ENCODE data around the gene SEMA6D. TPM values are rescaled to one million over a fixed set of nuclear protein-coding genes. Genes with fewer than 3 reads are reported as not detected.

SEMA6D gene
- total RNA-seq, 1 experiment from 2014 or later: 15.8 TPM

- no peak overlapping the region for H2AFZ ChIP-seq (ENCODE audit: low read length)
- no peak overlapping the region for H3K4me2 ChIP-seq (ENCODE audit: insufficient read depth, insufficient read length, low read length)
- H3K36me3 Mint-ChIP-seq (ENCODE audit: insufficient read depth in 1 of 3, low read depth in 3 of 3): no peaks in the 10 kb centered on the region
- no peak overlapping the region for H3T11ph ChIP-seq (ENCODE audit: low read length)
- H3K27ac ChIP-seq (ENCODE audit: insufficient read length, low read depth, low read length): no peak overlapping the region
- no CpG with 5 or more reads among the region's 3 CpGs for WGBS (ENCODE audit: extremely low coverage, insufficient read length, low lambda C conversion rate)
- TF ChIP-seq CTCF (conservative IDR thresholded peaks at IDR 0.05): no peak
- H4K5ac ChIP-seq (ENCODE audit: insufficient read length, low read depth, low read length): no peak overlapping the region
- H3K79me2 ChIP-seq (ENCODE audit: insufficient read depth, low read length): no peaks in the 10 kb centered on the region; the same call in 1 of the 2 replicates
- no peak overlapping the region for H3K4ac ChIP-seq (ENCODE audit: low read depth, low read length)
- no peak overlapping the region for H3K56ac ChIP-seq (ENCODE audit: insufficient read length, low read depth, low read length)
- no peaks in the 10 kb centered on the region for H3K9me3 Mint-ChIP-seq
- no peaks in the 10 kb centered on the region for H3K27me3 ChIP-seq (ENCODE audit: insufficient read depth, low read length)
- H3K27ac Mint-ChIP-seq: no peak overlapping the region
- no peaks in the 10 kb centered on the region for H3K79me1 ChIP-seq (ENCODE audit: insufficient read depth, low read depth, low read length, poor library complexity, severe bottlenecking)
- no peaks in the 10 kb centered on the region for H3K4me1 ChIP-seq (ENCODE audit: insufficient read depth, low read length)
- no peak overlapping the region for H3K4me3 Mint-ChIP-seq
- peaks cover 18 to 28% of the 10 kb centered on the region in 2 experiments for H3K4me1 Mint-ChIP-seq
- H2BK20ac ChIP-seq (ENCODE audit: low read depth, low read length, poor library complexity, severe bottlenecking): no peak overlapping the region
- no peaks in the 10 kb centered on the region for H3K9me3 ChIP-seq (ENCODE audit: control insufficient read depth, low read depth, low read length)
- no peaks in the 10 kb centered on the region for H4K20me1 ChIP-seq (ENCODE audit: control insufficient read depth, insufficient read depth, insufficient read length)
- no peak overlapping the region for H2AK5ac ChIP-seq (ENCODE audit: insufficient read length, low read length)
- no peak overlapping the region for H2BK15ac ChIP-seq (ENCODE audit: low read depth, low read length)
- H2BK12ac ChIP-seq (ENCODE audit: insufficient read length, low read depth, low read length): no peak overlapping the region
- H3K23me2 ChIP-seq (ENCODE audit: insufficient read length, low read depth, low read length, poor library complexity, severe bottlenecking): no peaks in the 10 kb centered on the region
- no peak overlapping the region for H3K9ac ChIP-seq (ENCODE audit: extremely low read depth, insufficient read length, low read length)
- H4K8ac ChIP-seq (replicated peaks; ENCODE audit: insufficient read length, low read depth, low read length): no peak overlapping the region
- no peak overlapping the region for H2BK120ac ChIP-seq (ENCODE audit: low read depth, low read length, poor library complexity, severe bottlenecking)
- H3K18ac ChIP-seq (ENCODE audit: insufficient read length, low read depth, low read length): no peak overlapping the region
- no peaks in the 10 kb centered on the region; the same call in 1 of the 2 replicates for H3K27me3 Mint-ChIP-seq (ENCODE audit: low read depth)
- DNase-seq: no peak
- no peak overlapping the region for H4K91ac ChIP-seq (ENCODE audit: insufficient read length, low read depth, low read length)
- no peak overlapping the region for H3K14ac ChIP-seq (ENCODE audit: insufficient read depth, low read length)
- H3K23ac ChIP-seq (ENCODE audit: insufficient read length, low read depth, low read length): no peak overlapping the region
- H2BK5ac ChIP-seq (ENCODE audit: insufficient read length, low read length): no peak overlapping the region
Observed at GRCh38 chr15:47731230-47731629, 13.9 kb downstream of the SEMA6D start.

Measured in H9 (cell line).